T-helper 1 cell treated with Interleukin-12 subunit alpha and Interleukin-12 subunit beta and Interleukin-4 antibody, amounts not matched to agents 30 ng/mL and 1 ng/mL, for 36 hours (primary cell): ENCODE data around the gene RAB6A. TPM values are rescaled to one million over a fixed set of nuclear protein-coding genes. Genes with fewer than 3 reads are reported as not detected.

Experiments
- intact Hi-C: fragments of 100-400 bp; cut with micrococcal nuclease; formaldehyde crosslinking; loops from one replicate; pipeline ENCODE4 v1.15.1; 2024
- total RNA-seq: library from RNA; stranded (reverse); gene quantifications from 2 replicates; pipeline ENCODE4 v1.2.3, GENCODE V29; 2022

The RAB6A gene
- total RNA-seq, 1 donor from 2014 or later, result 96.5 TPM

DNA sequence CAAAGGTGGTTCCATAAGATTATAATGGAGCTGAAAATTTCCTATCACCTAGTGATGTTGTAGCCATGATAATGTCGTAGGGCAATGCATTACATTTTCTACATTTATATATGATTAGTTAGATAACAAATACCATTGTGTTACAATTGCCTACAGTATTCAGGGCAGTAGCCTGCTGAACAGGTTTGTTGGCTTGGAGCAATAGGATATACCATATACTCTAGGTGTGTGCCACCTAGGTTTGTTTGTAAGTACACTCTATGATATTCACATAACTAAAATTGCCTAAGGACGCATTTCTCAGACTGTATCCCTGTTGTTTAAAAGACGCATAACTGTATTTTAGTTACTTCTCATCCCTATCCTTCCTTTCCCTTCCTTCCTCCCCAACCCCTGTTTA, 100.9 kb downstream of the RAB6A start:
- intact Hi-C loops, result loop anchor here (2.0 kb wide), 2 partner anchors 181 to 353 kb away; no protein-coding TSS in a partner anchor

DNA sequence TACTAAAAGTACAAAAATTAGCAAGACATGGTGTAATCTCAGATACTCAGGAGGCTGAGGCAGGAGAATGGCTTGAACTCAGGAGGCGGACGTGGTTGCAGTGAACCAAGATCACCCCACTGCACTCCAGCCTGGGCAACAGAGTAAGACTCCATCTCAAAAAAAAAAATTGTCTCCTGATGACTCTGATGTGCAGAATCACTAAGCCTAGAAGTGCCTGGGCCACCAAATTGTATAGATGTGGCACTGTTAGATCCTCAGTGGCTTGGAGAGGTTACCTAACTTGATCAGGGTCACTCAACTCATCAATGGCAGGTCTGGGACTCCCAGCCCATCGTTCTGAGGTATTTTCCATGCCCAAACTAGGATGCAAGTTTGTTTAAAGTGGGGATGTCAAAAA, 103.9 kb downstream of the RAB6A start:
- intact Hi-C loops, result no loop called here

DNA sequence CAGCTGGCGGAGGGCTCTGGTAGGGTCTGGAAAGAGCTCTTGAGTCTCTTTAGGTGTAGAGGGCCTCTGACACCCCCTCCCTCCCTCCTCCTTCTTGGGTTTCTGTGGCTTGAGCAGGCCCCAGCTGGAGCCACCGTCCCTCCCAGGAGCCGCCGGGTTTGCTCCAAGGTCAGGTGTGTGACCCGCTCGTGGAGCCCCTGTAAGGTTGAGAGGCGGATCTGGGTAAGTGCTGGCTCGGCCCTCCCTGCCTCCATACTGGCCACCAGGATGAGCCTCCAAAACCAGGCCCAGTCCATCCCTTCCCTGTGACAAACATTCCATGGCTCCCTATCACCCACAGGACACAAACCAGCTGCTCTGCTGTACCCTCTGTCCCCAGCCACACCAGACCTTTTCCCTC, 105.2 kb downstream of the RAB6A start:
- intact Hi-C loops, result no loop called here

DNA sequence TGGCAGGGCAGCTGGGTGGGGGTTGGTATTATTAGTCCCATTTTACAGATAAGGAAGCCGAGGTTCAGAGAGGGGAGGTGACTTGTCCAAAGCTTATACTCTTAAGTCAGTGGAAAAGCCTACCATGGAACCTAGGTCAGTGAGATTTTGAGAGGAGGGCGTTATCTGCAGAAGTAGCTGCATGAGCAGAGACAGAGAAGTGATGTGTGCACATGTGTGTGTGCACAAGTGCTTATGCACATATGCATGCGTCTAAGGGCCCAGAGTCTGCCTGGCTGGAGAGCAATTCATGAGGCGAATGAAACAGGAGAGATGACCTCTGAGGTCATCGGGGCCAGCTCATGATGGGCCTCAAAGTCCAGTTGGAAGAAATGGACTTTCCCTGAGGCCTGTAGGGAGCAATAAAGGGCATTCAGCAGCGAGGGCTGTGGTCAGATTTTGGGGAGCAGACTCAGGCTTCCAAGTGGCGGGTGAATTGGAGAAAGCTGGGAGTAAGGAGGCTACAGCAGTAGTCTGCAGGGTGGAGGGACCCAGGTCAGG, 106.3 kb downstream of the RAB6A start:
- intact Hi-C loops, result no loop called here

DNA sequence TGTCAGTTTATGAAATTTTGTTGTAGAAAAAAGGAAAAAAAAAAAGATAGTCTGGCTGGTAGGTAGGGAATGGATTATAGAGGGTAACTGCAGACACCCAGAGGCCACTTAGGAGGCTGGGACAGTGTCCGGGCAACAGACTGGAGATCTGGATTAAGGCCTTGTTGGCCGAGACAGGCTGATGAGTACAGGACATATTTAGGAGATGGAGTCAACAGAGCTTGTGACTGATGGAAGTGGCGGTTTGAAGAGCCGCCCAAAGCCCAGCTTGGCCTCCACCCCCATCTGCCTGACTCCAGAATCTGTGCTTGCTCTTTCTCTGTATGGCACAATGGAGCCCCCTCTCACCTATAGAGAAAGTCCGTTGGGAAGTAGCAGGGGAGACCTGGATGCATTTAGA, 106.9 kb downstream of the RAB6A start:
- intact Hi-C loops, result no loop called here

DNA sequence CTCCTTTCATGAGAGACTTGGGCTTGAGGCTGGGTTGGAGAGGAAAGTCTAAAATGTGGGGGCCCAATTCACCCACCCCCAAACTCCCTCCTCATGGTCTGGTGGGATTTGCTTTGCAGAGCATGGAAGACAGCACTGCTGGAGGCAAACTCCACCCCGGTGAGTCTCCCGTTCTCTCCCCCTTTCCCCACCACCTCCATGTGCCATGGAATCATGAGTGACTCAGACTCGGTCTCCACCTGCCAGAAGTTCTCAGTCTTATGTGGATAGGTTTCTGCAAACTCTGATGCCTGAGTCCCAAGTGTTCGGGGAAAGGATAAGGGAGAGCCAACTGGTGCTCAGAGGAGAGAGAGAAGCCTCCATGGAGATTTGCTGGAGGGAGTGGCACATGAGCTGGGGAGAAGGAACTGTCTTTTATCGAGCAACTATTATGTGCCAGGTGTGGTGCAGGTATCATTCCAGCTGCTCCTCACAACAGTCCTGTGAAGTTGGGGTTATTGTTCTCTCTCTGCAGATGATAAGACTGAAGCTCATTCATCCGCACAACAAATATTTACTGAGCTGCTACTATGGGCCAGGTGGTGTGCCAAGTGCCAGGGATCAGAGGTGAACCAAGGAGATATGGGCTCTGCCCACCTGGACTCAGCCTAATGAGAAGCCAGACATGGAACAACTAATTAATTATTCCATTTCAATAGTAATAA, 107.9 kb downstream of the RAB6A start:
- intact Hi-C loops, result no loop called here

DNA sequence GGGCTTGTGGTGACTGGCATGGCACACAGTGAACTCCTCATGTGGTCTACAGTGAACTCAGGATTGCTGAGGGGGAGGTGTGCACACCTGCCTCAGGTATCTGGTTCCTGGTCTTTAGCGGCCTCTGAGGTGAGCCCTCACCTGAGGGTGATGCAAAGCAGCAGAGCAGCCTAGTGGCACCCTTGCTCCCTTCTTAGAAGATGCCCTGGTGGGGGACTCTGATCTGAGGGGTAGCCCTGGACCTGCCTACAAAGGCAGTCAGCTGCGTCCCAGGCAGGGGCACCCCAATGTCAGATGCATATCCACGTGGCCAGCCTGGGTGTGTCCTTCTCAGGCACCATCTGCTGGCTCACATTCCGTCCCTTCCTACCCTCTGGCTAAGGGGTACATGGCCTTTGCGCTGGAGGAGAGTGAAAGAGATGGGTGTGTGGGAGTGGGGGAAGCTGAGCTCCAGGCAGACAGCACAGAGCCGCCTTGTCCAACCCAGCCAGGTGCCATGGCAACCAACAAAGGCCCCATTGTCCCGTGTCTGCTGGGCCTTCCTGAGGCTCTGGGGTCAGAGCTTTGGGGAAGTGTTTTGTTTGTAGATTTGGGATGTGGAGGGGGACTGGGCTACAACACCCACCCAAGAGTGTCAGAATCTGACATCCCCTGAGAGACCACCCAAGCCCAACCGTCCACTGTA, 108.7 kb downstream of the RAB6A start:
- intact Hi-C loops, result no loop called here

DNA sequence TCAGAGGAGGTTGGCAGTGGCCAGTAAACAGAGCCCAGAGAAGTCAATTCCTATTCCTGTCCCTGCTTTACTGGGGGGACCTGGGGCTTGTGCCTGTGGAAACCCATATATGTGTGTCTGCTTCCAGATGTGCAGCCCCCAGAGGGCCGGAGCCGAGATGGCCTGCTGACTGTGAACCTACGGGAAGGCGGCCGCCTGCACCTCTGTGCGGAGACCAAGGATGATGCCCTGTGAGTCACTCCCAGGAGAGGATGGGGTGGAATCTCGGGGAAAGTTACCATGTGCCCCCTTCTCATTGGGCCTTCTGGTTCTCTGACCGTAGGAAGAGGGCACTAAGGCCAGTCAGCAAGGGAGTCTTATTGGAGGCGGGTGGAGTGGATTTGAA, 109.2 kb downstream of the RAB6A start:
- intact Hi-C loops, result no loop called here

DNA sequence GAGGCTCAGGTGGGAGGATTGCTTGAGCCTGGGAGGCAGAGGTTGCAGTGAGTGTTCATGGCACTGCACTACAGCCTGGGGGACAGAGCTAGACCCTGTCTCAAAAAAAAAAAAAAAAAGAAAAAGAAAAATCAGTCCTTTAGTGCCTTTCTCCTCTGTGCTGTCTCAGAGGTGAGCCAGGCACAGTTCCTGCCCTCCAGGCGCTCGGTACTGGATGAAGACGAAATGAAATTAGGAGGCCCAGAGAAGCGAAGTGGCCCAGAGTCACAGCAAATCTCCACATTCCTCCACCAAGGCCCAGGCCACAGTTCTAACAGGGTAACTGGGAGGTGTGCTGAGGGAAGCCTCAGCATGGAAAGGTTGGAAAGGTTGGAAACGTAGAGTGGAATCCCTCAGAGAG, 109.6 kb downstream of the RAB6A start:
- intact Hi-C loops, result no loop called here

DNA sequence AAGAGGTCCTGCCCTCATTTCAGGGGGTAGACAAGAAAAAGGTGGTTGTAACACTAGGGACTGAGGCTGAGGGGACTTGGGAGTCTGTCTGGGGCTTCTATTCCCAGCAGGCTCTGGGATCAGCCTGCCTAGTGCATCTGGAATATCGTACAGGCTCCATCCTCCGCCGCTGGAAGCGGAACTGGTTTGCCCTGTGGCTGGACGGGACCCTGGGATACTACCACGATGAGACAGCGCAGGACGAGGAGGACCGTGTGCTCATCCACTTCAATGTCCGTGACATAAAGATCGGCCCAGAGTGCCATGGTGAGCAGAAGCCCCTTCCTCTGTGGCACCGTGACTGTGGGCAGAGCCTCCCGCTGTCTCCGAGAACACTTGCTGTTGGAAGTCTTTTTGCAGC, 110.5 kb downstream of the RAB6A start:
- intact Hi-C loops, result no loop called here

DNA sequence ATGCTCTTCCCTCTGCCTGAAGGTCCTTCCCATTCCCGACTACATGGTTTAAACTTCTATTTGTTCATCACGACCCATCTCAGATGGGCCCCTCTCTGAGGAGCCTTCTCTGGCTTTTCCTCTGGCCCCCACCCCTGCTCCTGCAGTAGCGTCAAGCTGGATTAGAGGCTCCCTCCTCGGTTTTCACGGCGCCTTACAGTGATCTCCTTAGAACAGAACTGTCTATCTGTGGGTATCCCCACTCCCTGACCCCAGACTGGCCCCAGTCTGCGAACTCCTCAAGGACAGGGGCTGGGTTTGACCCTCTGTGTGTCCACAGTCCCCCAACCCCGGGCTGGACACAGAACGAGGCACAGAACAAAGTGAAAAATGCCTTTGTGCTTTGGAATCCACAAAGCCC, 111.7 kb downstream of the RAB6A start:
- intact Hi-C loops, result no loop called here

DNA sequence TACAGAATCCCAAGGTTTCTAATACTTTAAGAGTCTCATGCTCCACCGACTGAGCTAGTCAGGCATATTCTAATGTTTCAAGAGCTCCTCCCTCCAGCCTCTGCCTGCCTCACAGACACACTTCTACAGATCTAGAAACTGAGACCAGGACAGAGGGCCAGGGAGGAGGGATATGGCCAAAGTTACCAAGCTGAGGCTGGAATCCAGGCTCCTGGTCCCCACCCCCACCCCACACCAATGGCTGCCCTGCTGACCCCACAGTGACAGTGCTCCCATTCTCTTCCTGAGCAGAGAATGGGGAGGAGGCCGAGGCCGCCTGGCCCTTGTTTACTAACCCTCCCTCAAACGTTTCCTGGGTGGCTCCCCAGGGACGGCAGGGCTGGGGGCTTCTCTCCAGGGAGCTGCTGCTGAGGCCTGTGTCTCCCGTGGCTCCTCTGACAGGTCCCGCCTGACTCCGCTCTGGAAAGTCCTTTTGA, 112.3 kb downstream of the RAB6A start:
- intact Hi-C loops, result no loop called here

DNA sequence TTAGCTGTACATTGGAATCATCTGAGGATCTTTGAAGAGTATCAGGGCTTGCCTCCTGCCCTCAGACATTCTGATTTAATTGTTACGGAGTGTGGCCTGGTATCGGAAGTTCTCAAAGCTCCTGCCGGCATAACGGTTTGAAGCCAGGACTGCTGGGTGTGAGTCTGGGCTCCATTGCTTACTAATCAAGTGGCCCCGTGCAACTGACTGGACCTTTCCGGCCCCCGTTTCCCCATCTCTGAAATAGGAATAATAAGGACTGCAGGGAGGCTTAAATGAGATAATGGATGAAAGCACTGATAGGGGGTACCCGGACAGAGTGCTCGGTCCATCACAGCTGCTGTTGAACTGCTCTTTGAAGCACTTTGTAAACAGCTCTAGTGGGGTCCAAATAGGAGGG, 112.8 kb downstream of the RAB6A start:
- intact Hi-C loops, result no loop called here

DNA sequence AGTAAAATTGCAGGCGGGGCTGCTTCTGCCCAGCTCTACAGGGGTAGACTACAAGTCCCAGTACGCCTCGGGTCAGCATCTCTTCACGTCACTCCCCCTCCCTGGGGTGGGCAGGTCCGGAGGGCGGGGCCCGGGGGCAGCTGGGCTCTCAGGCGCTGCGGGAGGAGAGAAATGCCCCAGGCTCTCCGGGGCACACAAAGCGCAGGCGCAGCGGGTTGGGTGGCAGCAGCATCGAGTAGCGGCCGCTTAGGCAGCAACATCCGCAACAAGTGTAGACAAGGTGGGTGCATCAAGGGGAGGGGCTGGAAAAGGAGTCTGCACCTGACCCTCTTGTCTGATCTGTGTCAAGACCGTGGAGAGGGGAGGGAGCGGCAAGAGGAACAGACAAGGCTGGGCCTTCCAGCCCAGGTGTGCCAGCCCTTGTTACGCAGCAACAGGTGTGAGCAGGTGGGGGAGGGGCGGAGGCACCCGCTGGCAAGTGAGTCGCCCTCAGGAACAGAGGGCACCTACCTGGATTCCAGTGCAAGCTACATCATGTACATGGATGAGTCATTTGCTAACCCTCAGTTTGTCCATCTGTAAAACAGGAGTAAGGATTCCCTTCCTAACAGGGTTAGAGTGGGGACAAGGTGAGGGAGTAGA, 113.3 kb downstream of the RAB6A start:
- intact Hi-C loops, result loop anchor here (1.0 kb wide), 3 partner anchors 49 to 271 kb away; partner anchors contain the start of genes FAM168A and RELT

DNA sequence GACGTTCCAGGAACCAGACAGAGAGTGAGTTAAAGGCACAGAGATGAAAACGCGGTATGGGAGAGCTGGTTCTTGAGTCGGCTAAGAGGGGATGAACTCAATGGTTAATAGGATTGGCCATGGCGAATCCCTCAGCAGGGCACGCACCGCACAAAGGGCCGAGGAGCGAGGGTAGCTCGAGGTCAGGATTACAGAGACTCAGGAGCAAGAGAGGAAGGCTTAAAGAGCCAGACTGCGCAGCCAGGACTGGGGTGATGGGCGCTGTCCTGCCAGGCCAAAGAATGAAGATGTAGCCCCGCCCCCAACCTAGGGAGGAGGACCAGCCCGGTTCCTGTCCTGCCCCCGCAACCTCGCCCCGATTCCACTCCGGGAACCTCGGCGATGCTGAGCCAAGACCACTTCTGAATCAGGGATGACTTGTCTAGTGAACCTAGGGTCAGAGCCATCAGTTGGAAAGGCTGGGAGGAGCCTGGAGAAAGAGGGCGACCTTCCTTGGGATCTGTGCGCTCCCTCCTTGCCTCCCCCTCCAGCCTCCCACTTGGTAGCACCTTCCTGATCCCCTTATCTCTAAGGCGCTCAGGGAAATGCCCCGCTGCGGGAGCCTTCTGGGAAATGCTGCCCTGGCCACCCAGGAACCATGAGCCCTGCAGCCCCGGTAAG, 114.8 kb downstream of the RAB6A start, which contains the start of gene PLEKHB1:
TSS of gene PLEKHB1 (plus strand) at position 610 of the 660 bp plus-strand sequence. CDS start at position 638, 28 bp downstream.
- intact Hi-C loops, result no loop called here

DNA sequence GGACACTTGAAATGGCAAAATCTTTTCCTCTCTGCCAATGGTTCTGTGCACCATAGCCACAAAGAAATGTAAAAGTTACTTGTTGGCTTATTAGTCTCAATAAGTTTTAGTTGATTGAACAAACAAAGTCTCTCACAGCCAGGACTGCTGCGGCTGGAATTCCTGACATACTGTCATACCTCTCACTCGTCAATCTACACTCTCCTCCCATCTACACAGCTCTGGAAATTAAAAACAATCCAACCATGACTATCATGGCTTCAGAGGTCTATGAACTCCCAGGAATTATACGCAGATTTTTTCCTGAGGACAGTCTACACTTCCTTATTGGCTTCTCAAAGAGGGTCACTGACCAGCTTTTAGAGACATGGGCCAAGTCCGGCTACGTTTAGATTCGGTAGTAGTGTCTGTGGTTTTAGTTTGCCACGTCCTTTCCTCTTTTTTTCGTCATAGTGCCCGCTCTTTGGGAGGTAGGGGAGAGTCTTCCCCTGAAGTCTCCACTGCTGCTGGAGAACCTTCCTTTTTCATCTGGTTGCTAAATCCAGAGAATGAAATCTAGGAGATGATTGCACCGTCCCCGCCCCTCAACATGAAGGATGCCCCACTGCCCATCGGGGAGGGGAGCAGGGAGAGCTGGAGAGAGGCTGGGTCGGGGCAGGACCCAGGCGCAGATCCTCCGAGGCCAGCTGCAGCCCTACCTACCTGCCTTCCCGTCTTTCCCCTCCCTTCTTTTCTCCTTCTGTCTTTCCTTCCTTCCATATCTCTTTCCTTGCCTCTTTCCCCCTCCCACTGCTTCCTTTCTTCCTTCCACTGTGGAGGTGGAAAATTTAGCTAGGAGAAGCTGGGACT, 115.5 kb downstream of the RAB6A start:
- intact Hi-C loops, result no loop called here

DNA sequence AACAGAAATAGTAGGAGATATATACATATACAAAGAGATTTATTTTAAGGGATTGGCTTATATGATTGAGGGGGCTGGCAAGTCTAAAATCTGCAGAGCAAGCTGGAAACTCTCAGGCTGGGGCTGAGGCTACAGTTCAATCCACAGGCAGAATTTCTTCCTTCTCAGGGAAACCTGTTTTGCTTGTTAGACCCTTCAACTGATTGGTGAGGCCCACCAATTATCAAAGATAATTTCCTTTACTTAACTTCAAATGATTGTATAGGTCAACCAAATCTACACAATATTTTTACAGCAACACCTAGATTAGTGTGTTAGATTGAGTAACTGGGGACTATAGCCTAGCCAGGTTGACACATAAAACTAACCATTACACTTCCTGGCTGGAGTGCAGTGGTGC, 119.2 kb downstream of the RAB6A start:
- intact Hi-C loops, result no loop called here

DNA sequence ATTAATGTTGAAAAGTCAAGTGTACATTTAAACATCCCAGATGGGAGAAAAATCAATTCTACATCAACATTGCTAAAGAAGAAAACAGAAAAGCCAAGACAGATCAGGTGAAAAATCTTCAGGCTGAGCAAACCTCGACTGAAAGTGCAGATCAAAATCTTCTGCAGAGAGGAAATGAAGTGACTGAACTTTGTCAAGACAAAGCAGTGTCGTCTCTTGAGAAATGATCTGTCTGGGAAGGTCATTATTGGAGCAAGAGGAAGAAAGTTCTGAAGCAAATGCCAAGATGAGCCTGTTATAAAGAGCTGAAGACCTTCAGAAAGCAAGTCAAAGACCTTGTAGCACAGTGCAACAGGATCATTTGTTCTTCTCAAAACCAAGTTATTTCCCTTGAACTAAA, 120.3 kb downstream of the RAB6A start:
- intact Hi-C loops, result no loop called here

DNA sequence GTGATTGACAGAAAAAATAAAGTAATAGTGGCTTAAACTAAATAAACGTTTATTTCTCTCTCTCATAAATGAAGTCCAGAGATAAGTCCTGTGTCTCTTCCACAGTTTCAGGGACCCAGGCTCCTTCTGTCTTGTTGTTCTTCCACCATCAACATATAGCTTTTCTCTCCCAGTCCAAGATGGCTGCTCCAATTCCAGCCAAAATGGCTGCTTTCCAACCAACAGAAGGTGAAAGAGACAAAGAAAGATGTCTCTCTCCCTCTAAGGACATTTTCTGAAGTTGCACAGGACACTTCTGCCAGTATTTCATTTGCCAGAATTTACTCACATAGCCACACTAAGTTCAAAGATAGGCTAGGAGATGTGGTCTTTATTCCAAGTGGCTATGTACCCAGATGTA, 123.9 kb downstream of the RAB6A start:
- intact Hi-C loops, result no loop called here

DNA sequence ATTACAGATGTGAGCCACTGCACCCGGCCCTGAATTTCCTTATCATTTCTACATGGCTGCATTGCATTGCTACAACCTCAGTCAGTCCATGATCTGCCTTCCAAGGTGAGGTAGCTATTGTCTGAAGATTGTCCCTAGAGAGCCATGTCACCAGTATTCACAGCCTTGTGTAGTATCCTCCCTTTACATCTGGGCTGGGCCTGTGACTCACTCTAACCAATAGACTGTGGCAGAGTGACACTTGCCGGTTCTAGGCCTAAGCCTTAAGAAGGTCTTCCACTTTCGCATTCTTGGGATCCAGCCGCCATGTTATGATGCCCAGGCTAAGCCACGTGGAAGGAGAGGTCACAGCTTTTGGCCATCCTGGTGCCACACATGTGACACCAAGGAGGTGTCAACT, 124.6 kb downstream of the RAB6A start:
- intact Hi-C loops, result no loop called here

DNA sequence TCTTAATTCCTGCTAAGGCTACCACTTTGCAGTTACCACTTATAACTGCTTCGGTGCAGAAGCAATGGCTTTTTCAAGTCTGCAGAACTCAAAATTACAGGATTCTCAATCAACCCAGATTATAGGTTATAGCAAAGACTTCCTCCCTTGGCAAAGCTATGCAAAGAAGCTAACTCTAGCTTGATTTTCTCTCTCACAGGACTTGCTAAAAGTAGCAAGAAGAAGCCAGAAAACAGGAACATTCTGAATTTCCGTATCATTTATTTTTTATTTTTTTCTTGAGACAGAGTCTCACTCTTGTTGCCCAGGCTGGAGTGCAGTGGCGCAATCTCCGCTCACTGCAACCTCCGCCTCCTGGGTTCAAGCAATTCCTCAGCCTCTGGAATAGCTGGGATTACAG, 125.2 kb downstream of the RAB6A start:
- intact Hi-C loops, result no loop called here
